Stimulated activated effector memory CD8-positive, alpha-beta T cell treated with anti-CD3 and anti-CD28 coated beads, Interleukin-12 subunit alpha, Interleukin-12 subunit beta, amount 100 ng/mL, for 72 hours (primary cell): Measurements from ENCODE around the gene UGGT1.

ENCODE experiments used
- ATAC-seq: fragments of 150-1000 bp; cut with Tn5 transposase; 2 replicates; pipeline ENCODE4 v1.10.0; 2021
- DNase-seq, 2 donors: peaks; one replicate each; pipeline ENCODE4 v3.0.0; 2021 to 2022; ENCODE audit warnings: low spot score in 2 of 2
- H3K27ac Mint-ChIP-seq: one replicate; pipeline ENCODE4 v1.8.0; 2022; ENCODE audit warnings: mild to moderate bottlenecking, mixed read lengths
- H3K36me3 Mint-ChIP-seq: one replicate; pipeline ENCODE4 v1.8.0; 2022; ENCODE audit warnings: mild to moderate bottlenecking, mixed read lengths
- H3K4me1 Mint-ChIP-seq: one replicate; pipeline ENCODE4 v1.8.0; 2022; ENCODE audit warnings: mixed read lengths
- H3K4me3 Mint-ChIP-seq: one replicate; pipeline ENCODE4 v1.8.0; 2022; ENCODE audit warnings: mild to moderate bottlenecking, mixed read lengths
- H3K9me3 Mint-ChIP-seq: one replicate; pipeline ENCODE4 v1.8.0; 2022; ENCODE audit warnings: mixed read lengths

The UGGT1 gene, protein sequence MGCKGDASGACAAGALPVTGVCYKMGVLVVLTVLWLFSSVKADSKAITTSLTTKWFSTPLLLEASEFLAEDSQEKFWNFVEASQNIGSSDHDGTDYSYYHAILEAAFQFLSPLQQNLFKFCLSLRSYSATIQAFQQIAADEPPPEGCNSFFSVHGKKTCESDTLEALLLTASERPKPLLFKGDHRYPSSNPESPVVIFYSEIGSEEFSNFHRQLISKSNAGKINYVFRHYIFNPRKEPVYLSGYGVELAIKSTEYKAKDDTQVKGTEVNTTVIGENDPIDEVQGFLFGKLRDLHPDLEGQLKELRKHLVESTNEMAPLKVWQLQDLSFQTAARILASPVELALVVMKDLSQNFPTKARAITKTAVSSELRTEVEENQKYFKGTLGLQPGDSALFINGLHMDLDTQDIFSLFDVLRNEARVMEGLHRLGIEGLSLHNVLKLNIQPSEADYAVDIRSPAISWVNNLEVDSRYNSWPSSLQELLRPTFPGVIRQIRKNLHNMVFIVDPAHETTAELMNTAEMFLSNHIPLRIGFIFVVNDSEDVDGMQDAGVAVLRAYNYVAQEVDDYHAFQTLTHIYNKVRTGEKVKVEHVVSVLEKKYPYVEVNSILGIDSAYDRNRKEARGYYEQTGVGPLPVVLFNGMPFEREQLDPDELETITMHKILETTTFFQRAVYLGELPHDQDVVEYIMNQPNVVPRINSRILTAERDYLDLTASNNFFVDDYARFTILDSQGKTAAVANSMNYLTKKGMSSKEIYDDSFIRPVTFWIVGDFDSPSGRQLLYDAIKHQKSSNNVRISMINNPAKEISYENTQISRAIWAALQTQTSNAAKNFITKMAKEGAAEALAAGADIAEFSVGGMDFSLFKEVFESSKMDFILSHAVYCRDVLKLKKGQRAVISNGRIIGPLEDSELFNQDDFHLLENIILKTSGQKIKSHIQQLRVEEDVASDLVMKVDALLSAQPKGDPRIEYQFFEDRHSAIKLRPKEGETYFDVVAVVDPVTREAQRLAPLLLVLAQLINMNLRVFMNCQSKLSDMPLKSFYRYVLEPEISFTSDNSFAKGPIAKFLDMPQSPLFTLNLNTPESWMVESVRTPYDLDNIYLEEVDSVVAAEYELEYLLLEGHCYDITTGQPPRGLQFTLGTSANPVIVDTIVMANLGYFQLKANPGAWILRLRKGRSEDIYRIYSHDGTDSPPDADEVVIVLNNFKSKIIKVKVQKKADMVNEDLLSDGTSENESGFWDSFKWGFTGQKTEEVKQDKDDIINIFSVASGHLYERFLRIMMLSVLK (N-terminal part only)

DNA sequence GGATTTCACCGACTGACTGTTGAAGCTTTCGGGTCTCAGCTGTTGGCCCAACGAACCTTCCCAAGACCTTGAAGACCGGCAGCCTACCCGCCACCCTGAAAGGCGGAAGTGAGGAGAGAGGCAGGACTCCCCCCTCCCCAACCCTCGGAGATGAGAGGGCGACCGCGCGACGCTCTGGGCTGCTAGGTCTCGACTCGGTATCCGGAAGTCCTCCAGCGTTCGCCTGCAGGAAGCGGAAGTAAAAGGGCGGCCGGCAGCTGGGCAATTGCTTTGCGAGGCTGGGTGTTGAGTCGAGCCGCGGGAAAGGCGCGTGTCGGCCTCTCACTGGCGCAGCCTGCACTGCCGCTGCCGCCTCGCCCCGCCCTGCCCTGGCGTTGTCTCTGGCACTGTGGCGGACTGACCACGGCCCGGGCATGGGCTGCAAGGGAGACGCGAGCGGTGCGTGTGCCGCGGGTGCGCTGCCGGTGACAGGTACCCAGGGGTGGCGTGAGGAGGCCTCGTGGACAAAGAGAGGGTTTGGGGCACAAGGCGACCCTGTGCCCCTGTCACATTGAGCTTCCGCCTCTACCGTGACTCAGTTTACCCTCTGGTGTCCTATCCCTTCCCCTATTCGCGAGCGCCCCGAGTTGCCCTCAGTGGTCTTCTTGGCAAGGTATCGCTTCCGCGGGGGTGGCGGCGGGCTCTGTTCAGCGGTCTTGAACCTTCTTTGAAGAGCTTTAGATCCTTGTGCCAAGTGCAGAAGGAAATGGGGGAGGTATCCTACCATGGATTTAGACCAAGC, at the start of gene UGGT1:
UGGT1 (plus strand) TSS at position 256 of the 781 bp plus-strand sequence; CDS start at position 414, 158 bp downstream.
- H3K27ac Mint-ChIP-seq = peak within 1 kb of the TSS; percentile 92
- H3K36me3 Mint-ChIP-seq = peaks cover 18% of the 10 kb centered on the region
- H3K4me1 Mint-ChIP-seq = peaks cover 33% of the 10 kb centered on the region
- no peaks in the 10 kb centered on the region for H3K9me3 Mint-ChIP-seq
- ATAC-seq (peak; percentile 99), DNase-seq (peak; percentile 88 to 94)
- peak within 1 kb of the TSS; percentile 82 for H3K4me3 Mint-ChIP-seq

GRCh38 chr2:128041561-128041960, 49.4 kb upstream of the UGGT1 start:
- ATAC-seq (no peak), DNase-seq (no peak)
- H3K27ac Mint-ChIP-seq = no peak overlapping the region
- peaks cover 21% of the 10 kb centered on the region for H3K9me3 Mint-ChIP-seq
- H3K4me3 Mint-ChIP-seq = no peak overlapping the region
- no peaks in the 10 kb centered on the region for H3K4me1 Mint-ChIP-seq
- no peaks in the 10 kb centered on the region for H3K36me3 Mint-ChIP-seq

- no peaks in the 10 kb centered on the region for H3K4me1 Mint-ChIP-seq
- no peaks in the 10 kb centered on the region for H3K36me3 Mint-ChIP-seq
- no peak overlapping the region for H3K4me3 Mint-ChIP-seq
- DNase-seq = no peak
- H3K27ac Mint-ChIP-seq = no peak overlapping the region
- peaks cover 12% of the 10 kb centered on the region for H3K9me3 Mint-ChIP-seq
- no peak for ATAC-seq
Observed at GRCh38 chr2:128043041-128043440, 48.0 kb upstream of the UGGT1 start.

DNA sequence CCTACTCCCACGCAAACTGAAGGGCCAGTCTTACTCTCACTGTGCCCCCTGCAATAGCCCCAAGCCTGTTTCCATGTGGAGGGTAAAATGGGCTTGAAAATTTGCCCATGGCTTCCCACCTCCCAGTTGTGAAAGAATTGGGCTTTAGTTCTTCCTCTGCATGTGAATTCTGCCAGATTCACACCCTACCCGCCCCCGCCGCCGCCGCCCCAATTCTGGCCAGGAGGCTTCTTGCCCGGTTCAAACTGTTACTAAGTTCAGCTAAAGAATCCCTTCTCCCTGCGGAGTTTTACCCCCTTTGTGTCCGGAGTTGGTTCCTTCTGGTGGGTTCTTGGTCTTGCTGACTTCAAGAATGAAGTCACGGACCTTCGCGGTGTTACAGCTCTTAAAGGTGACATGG, 37.7 kb upstream of the UGGT1 start:
- no peak overlapping the region for H3K4me3 Mint-ChIP-seq
- ATAC-seq (no peak), DNase-seq (no peak)
- H3K9me3 Mint-ChIP-seq = no peaks in the 10 kb centered on the region
- H3K36me3 Mint-ChIP-seq = no peaks in the 10 kb centered on the region
- H3K27ac Mint-ChIP-seq = no peak overlapping the region
- no peaks in the 10 kb centered on the region for H3K4me1 Mint-ChIP-seq

DNA sequence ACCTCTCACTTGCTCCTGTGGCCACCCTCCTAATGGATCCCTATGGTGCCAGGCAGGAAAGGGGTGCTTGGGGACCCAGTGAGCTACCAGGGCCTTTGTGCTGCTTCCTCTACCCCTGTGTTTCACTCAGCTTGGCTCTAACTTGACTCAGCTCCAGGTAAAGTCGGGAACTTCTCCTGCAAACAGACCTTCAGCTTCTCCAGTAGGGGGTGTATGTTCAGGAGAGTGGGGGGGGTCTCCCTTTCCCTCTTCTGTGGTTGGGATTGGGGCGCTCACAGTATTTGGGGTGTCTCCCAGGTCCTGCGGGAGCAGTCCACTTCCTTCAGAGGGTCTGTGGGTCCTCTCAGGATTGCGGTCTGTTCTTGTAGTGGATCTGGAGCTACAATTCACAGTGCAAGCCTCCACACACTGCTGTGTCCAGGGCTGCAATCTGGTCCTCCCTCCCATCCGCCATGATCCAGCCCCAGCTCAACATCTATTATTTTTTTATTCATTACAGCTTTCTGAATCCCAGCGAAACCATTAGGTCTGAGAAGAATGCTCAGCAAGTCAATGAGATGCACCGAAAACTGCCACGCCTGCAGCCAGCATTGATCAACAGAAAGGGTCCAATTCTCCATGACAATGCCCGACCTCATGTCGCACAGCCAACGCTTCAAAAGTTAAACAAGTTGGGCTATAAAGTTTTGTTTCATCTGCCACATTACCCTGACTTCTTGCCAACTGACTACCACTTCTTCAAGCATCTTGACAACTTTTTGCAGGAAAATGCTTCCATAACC, 36.7 kb upstream of the UGGT1 start:
- DNase-seq = no peak
- Mint-ChIP-seq H3K4me3 (no peak overlapping the region), H3K9me3 (no peaks in the 10 kb centered on the region), H3K27ac (no peak overlapping the region), H3K4me1 (no peaks in the 10 kb centered on the region), H3K36me3 (no peaks in the 10 kb centered on the region)
- no peak for ATAC-seq

DNA sequence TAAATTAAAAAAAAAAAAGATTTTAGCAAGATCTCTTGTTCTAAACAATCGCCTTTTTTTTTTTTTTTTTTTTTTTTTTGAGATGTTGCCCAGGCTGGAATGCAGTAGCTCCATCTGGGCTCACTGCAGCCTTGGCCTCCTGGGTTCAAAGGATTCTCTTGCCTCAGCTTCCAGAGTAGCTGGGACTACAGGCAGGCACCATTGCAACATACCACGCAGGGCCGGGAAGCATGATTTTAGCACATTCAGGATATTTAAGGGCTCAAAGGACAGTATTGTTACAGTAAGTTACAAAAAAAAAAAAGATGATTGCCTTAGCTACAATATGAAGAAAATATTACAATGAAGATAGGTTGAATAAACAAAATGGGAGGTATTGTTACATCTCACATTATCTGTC, 33.7 kb upstream of the UGGT1 start:
- Mint-ChIP-seq H3K4me1 (no peaks in the 10 kb centered on the region), H3K27ac (no peak overlapping the region), H3K36me3 (no peaks in the 10 kb centered on the region), H3K4me3 (no peak overlapping the region), H3K9me3 (no peaks in the 10 kb centered on the region)
- no peak for ATAC-seq
- DNase-seq = no peak

DNA sequence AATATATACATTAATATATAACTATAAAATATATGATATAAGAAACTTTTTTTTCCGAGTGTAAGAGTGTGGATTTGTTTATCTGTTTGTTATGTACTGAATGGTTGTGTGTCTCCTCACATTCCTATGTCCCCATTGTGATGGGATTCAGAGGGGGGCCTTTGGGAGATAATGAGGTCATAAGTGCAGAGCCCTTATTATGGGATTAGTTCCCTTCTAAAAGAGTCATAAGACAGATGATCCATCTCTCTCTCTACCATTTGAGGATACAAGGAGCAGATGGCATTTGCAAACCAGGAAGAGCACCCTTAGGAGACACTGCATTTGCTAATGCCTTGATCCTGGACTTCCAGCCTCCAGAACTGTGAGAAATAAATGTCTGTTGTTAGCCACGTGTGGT, 32.9 kb upstream of the UGGT1 start:
- ATAC-seq = no peak
- no peak for DNase-seq
- H3K4me3 Mint-ChIP-seq = no peak overlapping the region
- no peak overlapping the region for H3K27ac Mint-ChIP-seq
- H3K4me1 Mint-ChIP-seq = no peaks in the 10 kb centered on the region
- H3K9me3 Mint-ChIP-seq = no peaks in the 10 kb centered on the region
- H3K36me3 Mint-ChIP-seq = no peaks in the 10 kb centered on the region

GRCh38 chr2:128062571-128062970, 28.4 kb upstream of the UGGT1 start:
- H3K4me1 Mint-ChIP-seq = no peaks in the 10 kb centered on the region
- no peak overlapping the region for H3K27ac Mint-ChIP-seq
- no peak overlapping the region for H3K4me3 Mint-ChIP-seq
- no peaks in the 10 kb centered on the region for H3K9me3 Mint-ChIP-seq
- H3K36me3 Mint-ChIP-seq = no peaks in the 10 kb centered on the region
- ATAC-seq = no peak
- DNase-seq = no peak

- Mint-ChIP-seq H3K4me3 (no peak overlapping the region), H3K4me1 (no peaks in the 10 kb centered on the region), H3K27ac (no peak overlapping the region), H3K36me3 (no peaks in the 10 kb centered on the region), H3K9me3 (no peaks in the 10 kb centered on the region)
- ATAC-seq (no peak), DNase-seq (no peak)
Observed at GRCh38 chr2:128064353-128064752, 26.6 kb upstream of the UGGT1 start.

GRCh38 chr2:128069769-128070168, 21.2 kb upstream of the UGGT1 start:
- Mint-ChIP-seq H3K4me1 (no peaks in the 10 kb centered on the region), H3K4me3 (no peak overlapping the region), H3K9me3 (no peaks in the 10 kb centered on the region), H3K27ac (no peak overlapping the region), H3K36me3 (no peaks in the 10 kb centered on the region)
- no peak for DNase-seq
- ATAC-seq = no peak

- no peaks in the 10 kb centered on the region for H3K4me1 Mint-ChIP-seq
- no peaks in the 10 kb centered on the region for H3K36me3 Mint-ChIP-seq
- no peaks in the 10 kb centered on the region for H3K9me3 Mint-ChIP-seq
- no peak overlapping the region for H3K27ac Mint-ChIP-seq
- no peak for ATAC-seq
- DNase-seq = no peak
- no peak overlapping the region for H3K4me3 Mint-ChIP-seq
Observed at GRCh38 chr2:128073278-128073677, 17.7 kb upstream of the UGGT1 start.

DNA sequence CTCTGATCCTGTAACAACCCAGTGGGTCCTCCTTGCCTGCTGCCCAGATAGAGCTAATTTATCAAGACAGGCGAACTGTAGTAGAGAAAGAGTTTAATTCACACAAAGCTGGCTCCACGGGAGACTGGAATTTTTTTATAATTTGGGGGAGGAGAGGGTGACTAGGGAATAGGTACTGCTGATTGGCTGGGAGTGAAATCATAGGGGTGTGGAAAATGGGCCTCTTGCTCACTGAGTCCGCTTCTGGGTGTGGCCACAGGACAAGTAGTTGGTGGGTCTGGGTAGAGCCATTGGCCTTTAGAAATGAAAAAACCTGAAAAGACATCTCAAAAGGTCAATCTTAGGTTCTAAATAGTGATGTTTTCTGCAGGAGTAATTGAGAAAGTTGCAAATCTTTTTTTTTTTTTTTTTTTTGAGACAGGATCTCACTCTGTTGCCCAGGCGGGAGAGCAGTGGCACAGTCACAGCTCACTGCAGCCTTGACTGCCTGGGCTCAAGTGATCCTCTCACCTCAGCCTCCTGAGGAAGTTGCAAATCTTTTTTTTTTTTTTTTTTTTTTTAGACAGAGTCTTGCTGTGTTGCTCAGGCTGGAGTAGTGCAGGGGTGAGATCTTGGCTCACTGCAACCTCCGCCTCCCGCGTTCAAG, 14.4 kb upstream of the UGGT1 start:
- H3K9me3 Mint-ChIP-seq = no peaks in the 10 kb centered on the region
- DNase-seq = no peak
- no peaks in the 10 kb centered on the region for H3K4me1 Mint-ChIP-seq
- H3K36me3 Mint-ChIP-seq = no peaks in the 10 kb centered on the region
- H3K27ac Mint-ChIP-seq = no peak overlapping the region
- ATAC-seq = no peak
- H3K4me3 Mint-ChIP-seq = no peak overlapping the region

GRCh38 chr2:128084757-128085156, 6.2 kb upstream of the UGGT1 start:
- Mint-ChIP-seq H3K4me3 (no peak overlapping the region), H3K9me3 (no peaks in the 10 kb centered on the region), H3K36me3 (no peaks in the 10 kb centered on the region), H3K27ac (no peak overlapping the region), H3K4me1 (peaks cover 5% of the 10 kb centered on the region)
- DNase-seq (no peak), ATAC-seq (no peak)

GRCh38 chr2:128086244-128086643, 4.8 kb upstream of the UGGT1 start:
- no peak for DNase-seq
- Mint-ChIP-seq H3K36me3 (peaks cover 7% of the 10 kb centered on the region), H3K4me3 (no peak overlapping the region), H3K27ac (no peak overlapping the region), H3K9me3 (no peaks in the 10 kb centered on the region), H3K4me1 (peaks cover 9% of the 10 kb centered on the region)
- ATAC-seq = no peak
